MCF 10A (cell line): ENCODE results near the gene PGRMC1. TPM values are rescaled to one million over a fixed set of nuclear protein-coding genes. Genes with fewer than 3 reads are reported as not detected.

Source experiments
- BruUV-seq: library from RNA; stranded (reverse); fragments of 400-500 nt; replicated peaks from 2 replicates; lab custom pipeline; 2021; lab: Mats Ljungman, UMichigan
- CTCF ChIA-PET: fragments of 300-600 bp; sonication (Branson Sonifier 250); formaldehyde crosslinking; extraction: SDS; loops from one replicate; lab custom pipeline; 2021; ENCODE audit warnings: antibody characterized with exemption, inconsistent platforms; lab: Yijun Ruan, JAX
- POLR2A ChIA-PET: fragments of 300-600, 350-650 bp; sonication (Branson Sonifier 250); formaldehyde crosslinking; extraction: SDS; loops from one replicate; lab custom pipeline; 2020; ENCODE audit warnings: antibody characterized with exemption, inconsistent platforms; lab: Yijun Ruan, JAX
- DNase-seq: peaks from one replicate; pipeline ENCODE4 v3.0.0-alpha.2; 2018; ENCODE audit not compliant: unreplicated experiment
- H3K27ac Mint-ChIP-seq: one replicate; pipeline ENCODE4 v1.8.0; 2022; ENCODE audit warnings: mild to moderate bottlenecking, low read depth, mixed read lengths; ENCODE audit not compliant: unreplicated experiment
- H3K27me3 Mint-ChIP-seq: one replicate; pipeline ENCODE4 v1.8.0; 2022; ENCODE audit warnings: mixed read lengths; ENCODE audit not compliant: insufficient read depth, unreplicated experiment
- H3K36me3 Mint-ChIP-seq: one replicate; pipeline ENCODE4 v1.8.0; 2022; ENCODE audit warnings: mild to moderate bottlenecking, moderate library complexity, mixed read lengths; ENCODE audit not compliant: insufficient read depth, unreplicated experiment
- H3K4me1 Mint-ChIP-seq: one replicate; pipeline ENCODE4 v1.8.0; 2022; ENCODE audit warnings: mixed read lengths; ENCODE audit not compliant: insufficient read depth, unreplicated experiment
- H3K4me3 Mint-ChIP-seq: one replicate; pipeline ENCODE4 v1.8.0; 2022; ENCODE audit warnings: mild to moderate bottlenecking, moderate library complexity, mixed read lengths; ENCODE audit not compliant: unreplicated experiment
- H3K9me3 Mint-ChIP-seq: one replicate; pipeline ENCODE4 v1.8.0; 2022; ENCODE audit warnings: mixed read lengths; ENCODE audit not compliant: unreplicated experiment
- CTCF ChIP-seq: fragments of 200-600 bp; IDR thresholded peaks from one replicate; pipeline ENCODE4 v1.8.0; 2022; ENCODE audit warnings: antibody characterized with exemption, mild to moderate bottlenecking; ENCODE audit not compliant: unreplicated experiment
- intact Hi-C: fragments of 100-400 bp; cut with micrococcal nuclease; formaldehyde crosslinking; loops from 2 replicates; pipeline ENCODE4 v1.14.1; 2022
- total RNA-seq: library from RNA; stranded (reverse); gene quantifications from 2 replicates; pipeline ENCODE4 v1.2.3, GENCODE V29; 2022

The PGRMC1 gene
- total RNA-seq, 1 experiment from 2014 or later, result 40.7 TPM

DNA sequence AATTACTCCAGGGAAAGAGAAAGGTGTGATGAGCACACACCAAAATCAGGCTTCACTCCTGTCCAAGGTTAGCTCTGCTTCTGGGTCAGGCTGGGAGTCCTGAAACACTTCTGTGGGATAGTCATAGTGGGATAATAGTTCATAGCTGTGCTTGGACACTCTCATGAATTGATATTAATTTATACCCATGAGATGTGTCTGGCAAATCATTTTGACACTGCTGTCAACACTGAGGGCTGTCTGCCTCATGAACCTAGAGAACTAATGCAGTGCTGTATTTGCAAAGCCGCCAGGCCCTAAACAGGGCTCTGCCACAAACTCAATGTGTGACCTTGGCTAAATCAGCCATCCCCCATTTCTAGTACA, 24.5 kb upstream of the PGRMC1 start:
- no TSS peak for BruUV-seq
- Mint-ChIP-seq H3K27ac (no peak overlapping the region), H3K9me3 (no peaks in the 10 kb centered on the region), H3K4me1 (no peaks in the 10 kb centered on the region), H3K4me3 (no peak overlapping the region), H3K27me3 (peaks cover 55% of the 10 kb centered on the region), H3K36me3 (no peaks in the 10 kb centered on the region)
- TF ChIP-seq CTCF, result no peak
- intact Hi-C loops, result loop anchor here (10.0 kb wide), 1 partner anchor 207 kb away; no protein-coding TSS in a partner anchor
- ChIA-PET POLR2A (no interaction called here), CTCF (interaction anchor here (0.8 kb wide), 1 partner anchor 9 kb away, joined by 4 read pairs; no protein-coding TSS in a partner anchor)
- no peak for DNase-seq

- POLR2A ChIA-PET, result interaction anchor here (0.5 kb wide), 1 partner anchor 39 kb away, joined by 3 read pairs; no protein-coding TSS in a partner anchor
- Mint-ChIP-seq H3K36me3 (no peaks in the 10 kb centered on the region), H3K27me3 (peaks cover 73% of the 10 kb centered on the region), H3K27ac (no peak overlapping the region), H3K9me3 (no peaks in the 10 kb centered on the region), H3K4me3 (no peak overlapping the region), H3K4me1 (no peaks in the 10 kb centered on the region)
- BruUV-seq, result no TSS peak
- peak; percentile 37 for TF ChIP-seq CTCF
- CTCF ChIA-PET, result interaction anchor here (0.6 to 2.8 kb wide), 15 partner anchors 11 to 371 kb away, joined by 3 to 10 read pairs (median 4); no protein-coding TSS in a partner anchor
- intact Hi-C loops, result loop anchor here (1.0 to 10.0 kb wide), 5 partner anchors 73 to 371 kb away; no protein-coding TSS in a partner anchor
- DNase-seq, result peak; percentile 36
These were observed 17.9 kb upstream of the PGRMC1 start for GRCh38 chrX:119218198-119218597.

DNA sequence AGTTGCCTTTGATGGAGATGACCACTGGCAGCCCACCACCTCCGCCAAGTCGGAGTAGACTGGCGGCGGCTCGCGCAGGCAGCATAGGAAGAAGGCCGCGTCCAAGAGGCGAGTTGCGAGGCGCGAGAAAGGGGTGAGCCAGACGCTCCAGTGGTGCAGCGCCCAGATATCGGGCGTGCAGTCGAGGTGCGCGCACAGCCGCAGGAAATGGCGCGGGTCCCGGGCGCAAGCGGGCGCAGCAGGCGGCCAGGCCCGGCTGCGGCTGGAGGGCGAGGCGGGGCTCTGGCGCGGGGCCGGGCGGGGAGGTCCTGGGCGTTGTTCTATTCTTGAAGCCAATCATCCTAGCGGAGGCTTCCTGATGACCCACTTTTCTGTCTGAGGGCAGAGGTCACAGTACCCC, 13.2 kb upstream of the PGRMC1 start:
- Mint-ChIP-seq H3K27me3 (peaks cover 61% of the 10 kb centered on the region), H3K36me3 (no peaks in the 10 kb centered on the region), H3K4me3 (no peak overlapping the region), H3K27ac (no peak overlapping the region), H3K4me1 (no peaks in the 10 kb centered on the region), H3K9me3 (no peaks in the 10 kb centered on the region)
- no TSS peak for BruUV-seq
- no peak for TF ChIP-seq CTCF
- CTCF ChIA-PET, result interaction anchor here (1.4 kb wide), 1 partner anchor 79 kb away, joined by 5 read pairs; no protein-coding TSS in a partner anchor
- no peak for DNase-seq
- intact Hi-C loops, result no loop called here
- POLR2A ChIA-PET, result interaction anchor here (0.6 kb wide), 1 partner anchor 366 kb away, joined by 5 read pairs; no protein-coding TSS in a partner anchor

DNA sequence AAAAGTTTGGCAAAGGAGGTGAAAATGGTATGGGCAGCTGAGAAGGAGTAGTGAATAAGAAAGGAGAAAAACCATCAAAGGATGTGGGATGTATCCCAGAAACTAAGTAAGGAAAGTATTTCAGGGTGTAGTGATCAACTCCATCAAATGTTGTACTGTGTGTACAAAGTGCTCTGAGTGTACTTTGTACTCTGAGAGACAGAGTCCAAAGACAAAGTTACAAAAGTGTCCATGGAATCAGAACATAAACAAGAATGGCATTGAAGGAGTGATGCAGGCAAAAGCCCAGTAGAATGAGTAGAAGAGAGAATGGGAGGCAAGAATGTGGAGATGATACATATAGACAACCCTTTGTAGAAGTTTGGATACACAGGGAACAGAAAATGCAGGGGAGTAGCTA, 12.3 kb upstream of the PGRMC1 start:
- no peaks in the 10 kb centered on the region for H3K36me3 Mint-ChIP-seq
- H3K9me3 Mint-ChIP-seq, result no peaks in the 10 kb centered on the region
- intact Hi-C loops, result no loop called here
- peaks cover 7% of the 10 kb centered on the region for H3K4me1 Mint-ChIP-seq
- H3K27me3 Mint-ChIP-seq, result peaks cover 63% of the 10 kb centered on the region
- no peak overlapping the region for H3K4me3 Mint-ChIP-seq
- ChIA-PET CTCF (interaction anchor here (0.7 to 1.4 kb wide), 2 partner anchors 80 to 93 kb away, joined by 3 to 5 read pairs; no protein-coding TSS in a partner anchor), POLR2A (interaction anchor here (0.6 kb wide), 1 partner anchor 365 kb away, joined by 5 read pairs; no protein-coding TSS in a partner anchor)
- DNase-seq, result no peak
- no peak overlapping the region for H3K27ac Mint-ChIP-seq
- no TSS peak for BruUV-seq
- no peak for TF ChIP-seq CTCF
